K562 (cell line): ENCODE data around the gene ACSBG1. TPM values are rescaled to one million over a fixed set of nuclear protein-coding genes. Genes with fewer than 3 reads are reported as not detected.

Source experiments
- CUX1 ChIP-seq: fragments of 200-800 bp; sonication (Bioruptor generic); IDR thresholded peaks from 2 replicates; pipeline ENCODE4 v1.6.1; 2016; ENCODE audit warnings: missing genetic modification characterization, missing compliant biosample characterization
- polyA plus RNA-seq, 8 experiments: library from polyadenylated mRNA; depleted of rRNA in 4 of 8; stranded (reverse) in 5 of 8; unstranded in 3 of 8; fragments of >200 nt; fragmentation: Nextera tagmentation in 2 of 8; fragmentation: Illumina TruSeq in 1 of 8; extraction: Ambion mirVana in 2 of 8; extraction: Trizol in 1 of 8; gene quantifications; 2 replicates each; pipeline versions ENCODE4 v1.2.1 to v1.2.3, GENCODE V29; 2011 to 2014; ENCODE audit warnings: inconsistent platforms in 1 of 8, missing spikeins in 1 of 8
- total RNA-seq, 7 experiments: library from RNA; depleted of rRNA in 6 of 7; stranded (reverse); fragments of >200 nt in 6 of 7; fragmentation: Illumina TruSeq in 2 of 7; extraction: Trizol in 2 of 7; gene quantifications; 2 replicates each; pipeline versions ENCODE4 v1.2.1 to v1.2.3, GENCODE V29; 2011 to 2021; ENCODE audit warnings: low replicate concordance in 1 of 7
- TF ChIP-seq, protein P1 (sequence below), 2 experiments: fragments of 450-650 bp; IDR thresholded peaks; 2 replicates each; pipeline ENCODE4 v1.6.1; 2016; ENCODE audit warnings: mild to moderate bottlenecking in 2 of 2, borderline replicate concordance in 1 of 2, low read depth in 1 of 2, moderate library complexity in 1 of 2

The ACSBG1 gene
- total and polyA plus RNA-seq, 9 of the 15 experiments (the other 6 are each of a cell fraction or from before 2014, with no cell fraction given), result 0.36 to 6.4 (median 2.5) TPM

GRCh38 chr15:78149068-78149804, 85.1 kb downstream of the ACSBG1 start, which contains the start of gene IDH3A (continued):
- TF ChIP-seq CUX1, result no peak
- TF ChIP-seq, protein P1, sequence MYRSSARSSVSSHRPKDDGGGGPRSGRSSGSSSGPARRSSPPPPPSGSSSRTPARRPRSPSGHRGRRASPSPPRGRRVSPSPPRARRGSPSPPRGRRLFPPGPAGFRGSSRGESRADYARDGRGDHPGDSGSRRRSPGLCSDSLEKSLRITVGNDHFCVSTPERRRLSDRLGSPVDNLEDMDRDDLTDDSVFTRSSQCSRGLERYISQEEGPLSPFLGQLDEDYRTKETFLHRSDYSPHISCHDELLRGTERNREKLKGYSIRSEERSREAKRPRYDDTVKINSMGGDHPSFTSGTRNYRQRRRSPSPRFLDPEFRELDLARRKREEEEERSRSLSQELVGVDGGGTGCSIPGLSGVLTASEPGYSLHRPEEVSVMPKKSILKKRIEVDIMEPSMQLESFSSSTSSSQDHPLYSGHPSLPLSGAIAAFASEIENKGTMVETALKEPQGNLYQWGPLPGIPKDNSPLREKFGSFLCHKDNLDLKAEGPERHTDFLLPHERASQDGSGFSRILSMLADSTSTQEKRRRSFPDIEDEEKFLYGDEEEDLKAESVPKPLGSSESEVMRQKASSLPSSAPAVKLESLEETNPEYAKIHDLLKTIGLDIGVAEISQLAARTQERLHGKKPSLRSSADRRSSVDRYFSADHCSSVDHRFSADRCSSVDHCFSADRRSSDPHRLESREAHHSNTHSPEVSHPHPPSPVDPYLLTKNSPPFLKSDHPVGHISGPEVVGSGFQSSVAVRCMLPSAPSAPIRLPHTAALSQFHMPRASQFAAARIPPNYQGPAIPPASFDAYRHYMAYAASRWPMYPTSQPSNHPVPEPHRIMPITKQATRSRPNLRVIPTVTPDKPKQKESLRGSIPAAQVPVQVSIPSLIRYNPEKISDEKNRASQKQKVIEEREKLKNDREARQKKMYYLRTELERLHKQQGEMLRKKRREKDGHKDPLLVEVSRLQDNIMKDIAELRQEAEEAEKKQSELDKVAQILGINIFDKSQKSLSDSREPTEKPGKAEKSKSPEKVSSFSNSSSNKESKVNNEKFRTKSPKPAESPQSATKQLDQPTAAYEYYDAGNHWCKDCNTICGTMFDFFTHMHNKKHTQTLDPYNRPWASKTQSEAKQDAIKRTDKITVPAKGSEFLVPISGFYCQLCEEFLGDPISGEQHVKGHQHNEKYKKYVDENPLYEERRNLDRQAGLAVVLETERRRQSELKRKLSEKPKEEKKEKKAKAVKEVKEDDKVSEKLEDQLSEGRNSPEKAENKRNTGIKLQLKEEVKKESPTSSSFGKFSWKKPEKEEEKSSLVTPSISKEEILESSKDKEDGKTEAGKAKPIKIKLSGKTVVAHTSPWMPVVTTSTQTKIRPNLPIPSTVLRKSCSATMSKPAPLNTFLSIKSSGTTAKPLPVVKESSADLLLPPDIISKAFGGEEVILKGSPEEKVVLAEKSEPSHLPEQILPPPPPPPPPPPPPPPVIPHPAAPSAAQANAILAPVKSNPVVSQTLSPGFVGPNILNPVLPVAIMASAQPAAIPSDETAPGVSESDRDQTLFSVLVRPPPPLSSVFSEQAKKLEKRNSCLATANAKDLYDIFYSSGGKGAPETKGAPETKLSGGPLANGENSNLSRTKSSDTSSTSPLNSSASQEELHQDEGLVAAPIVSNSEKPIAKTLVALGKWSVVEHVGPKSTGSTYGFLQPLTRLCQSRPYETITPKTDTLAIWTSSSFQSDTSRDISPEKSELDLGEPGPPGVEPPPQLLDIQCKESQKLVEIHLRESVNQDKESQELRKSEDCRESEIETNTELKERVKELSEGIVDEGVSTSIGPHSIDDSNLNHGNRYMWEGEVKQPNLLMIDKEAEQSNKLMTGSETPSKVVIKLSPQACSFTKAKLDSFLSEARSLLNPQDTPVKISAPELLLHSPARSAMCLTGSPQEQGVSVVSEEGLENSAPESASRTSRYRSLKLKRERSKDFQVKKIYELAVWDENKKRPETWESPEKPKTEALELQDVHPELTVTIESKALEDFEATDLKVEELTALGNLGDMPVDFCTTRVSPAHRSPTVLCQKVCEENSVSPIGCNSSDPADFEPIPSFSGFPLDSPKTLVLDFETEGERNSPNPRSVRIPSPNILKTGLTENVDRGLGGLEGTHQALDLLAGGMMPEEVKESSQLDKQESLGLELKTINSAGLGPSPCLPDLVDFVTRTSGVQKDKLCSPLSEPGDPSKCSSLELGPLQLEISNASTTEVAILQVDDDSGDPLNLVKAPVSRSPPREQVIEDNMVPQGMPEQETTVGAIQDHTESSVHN (IDR thresholded peaks at IDR 0.05; ENCODE audit: borderline replicate concordance in 1 of 2, low read depth in 1 of 2), result no peak
- TF ChIP-seq, all 486 proteins: peak for 86
